ENCODE results near the gene ZRANB3.
"Not testable (repeated sequence)": the region's sequence is repeated elsewhere in the genome, so short reads cannot be mapped to it uniquely, and the experiment has no call there.

Gene ZRANB3

GRCh38 chr2:135335256-135335655 is 195.8 kb downstream of the ZRANB3 start:
- DNase-seq (ENCODE audit: low read depth in 2 of 2), result no peak

- no peak for DNase-seq (ENCODE audit: low read depth in 2 of 2)
Observed at GRCh38 chr2:135327146-135327545, 203.9 kb downstream of the ZRANB3 start.

GRCh38 chr2:135320465-135321355 is 210.3 kb downstream of the ZRANB3 start:
- DNase-seq (ENCODE audit: low read depth in 2 of 2), result no peak

GRCh38 chr2:135318808-135319207 is 212.2 kb downstream of the ZRANB3 start:
- DNase-seq (ENCODE audit: low read depth in 2 of 2), result no peak

- no peak for DNase-seq (ENCODE audit: low read depth in 2 of 2)
Observed at GRCh38 chr2:135317375-135317774, 213.6 kb downstream of the ZRANB3 start.

GRCh38 chr2:135311962-135312361 is 219.1 kb downstream of the ZRANB3 start:
- no peak for DNase-seq (ENCODE audit: low read depth in 2 of 2)

GRCh38 chr2:135311268-135311667 is 219.8 kb downstream of the ZRANB3 start:
- no peak for DNase-seq (ENCODE audit: low read depth in 2 of 2)

- no peak for DNase-seq (ENCODE audit: low read depth in 2 of 2)
Observed at GRCh38 chr2:135304694-135305093, 226.3 kb downstream of the ZRANB3 start.

GRCh38 chr2:135299658-135300244 is 231.3 kb downstream of the ZRANB3 start:
- DNase-seq (ENCODE audit: low read depth in 2 of 2), result no peak

- DNase-seq (ENCODE audit: low read depth in 2 of 2), result no peak
Observed at GRCh38 chr2:135299165-135299564, 231.9 kb downstream of the ZRANB3 start.

GRCh38 chr2:135287121-135287520 is 243.9 kb downstream of the ZRANB3 start:
- DNase-seq (ENCODE audit: low read depth in 2 of 2), result not testable (repeated sequence)

GRCh38 chr2:135285391-135285790 is 245.6 kb downstream of the ZRANB3 start:
- no peak for DNase-seq (ENCODE audit: low read depth in 2 of 2)

GRCh38 chr2:135281379-135281778 is 249.6 kb downstream of the ZRANB3 start:
- DNase-seq (ENCODE audit: low read depth in 2 of 2), result no peak

GRCh38 chr2:135279209-135279608 is 251.8 kb downstream of the ZRANB3 start:
- DNase-seq (ENCODE audit: low read depth in 2 of 2), result no peak

- DNase-seq (ENCODE audit: low read depth in 2 of 2), result no peak
Observed at GRCh38 chr2:135276525-135276924, 254.5 kb downstream of the ZRANB3 start.

GRCh38 chr2:135271006-135271405 is 260.0 kb downstream of the ZRANB3 start:
- DNase-seq (ENCODE audit: low read depth in 2 of 2), result no peak

GRCh38 chr2:135265960-135266490 is 265.0 kb downstream of the ZRANB3 start:
- DNase-seq (ENCODE audit: low read depth in 2 of 2), result no peak

GRCh38 chr2:135259123-135259522 is 271.9 kb downstream of the ZRANB3 start:
- DNase-seq (ENCODE audit: low read depth in 2 of 2), result no peak

GRCh38 chr2:135258193-135258592 is 272.8 kb downstream of the ZRANB3 start:
- no peak for DNase-seq (ENCODE audit: low read depth in 2 of 2)

GRCh38 chr2:135257383-135258090 is 273.5 kb downstream of the ZRANB3 start:
- no peak for DNase-seq (ENCODE audit: low read depth in 2 of 2)

- DNase-seq (ENCODE audit: low read depth in 2 of 2), result no peak
Observed at GRCh38 chr2:135256531-135257260, 274.3 kb downstream of the ZRANB3 start.

GRCh38 chr2:135255208-135255607 is 275.8 kb downstream of the ZRANB3 start:
- DNase-seq (ENCODE audit: low read depth in 2 of 2), result no peak

Measured in stimulated activated CD4-positive, alpha-beta T cell treated with anti-CD3 and anti-CD28 coated beads, Interleukin-12 subunit alpha, Interleukin-12 subunit beta, amount 100 ng/mL, for 24 hours (primary cell).